HCEC 1CT (cell line): ENCODE data around the gene MAP4K1.
"Not testable (repeated sequence)": the region's sequence is repeated elsewhere in the genome, so short reads cannot be mapped to it uniquely, and the experiment has no call there.

Experiments used
- DNase-seq: peaks from one replicate; pipeline ENCODE4 v3.0.0-alpha.2; 2017

Gene MAP4K1

DNA sequence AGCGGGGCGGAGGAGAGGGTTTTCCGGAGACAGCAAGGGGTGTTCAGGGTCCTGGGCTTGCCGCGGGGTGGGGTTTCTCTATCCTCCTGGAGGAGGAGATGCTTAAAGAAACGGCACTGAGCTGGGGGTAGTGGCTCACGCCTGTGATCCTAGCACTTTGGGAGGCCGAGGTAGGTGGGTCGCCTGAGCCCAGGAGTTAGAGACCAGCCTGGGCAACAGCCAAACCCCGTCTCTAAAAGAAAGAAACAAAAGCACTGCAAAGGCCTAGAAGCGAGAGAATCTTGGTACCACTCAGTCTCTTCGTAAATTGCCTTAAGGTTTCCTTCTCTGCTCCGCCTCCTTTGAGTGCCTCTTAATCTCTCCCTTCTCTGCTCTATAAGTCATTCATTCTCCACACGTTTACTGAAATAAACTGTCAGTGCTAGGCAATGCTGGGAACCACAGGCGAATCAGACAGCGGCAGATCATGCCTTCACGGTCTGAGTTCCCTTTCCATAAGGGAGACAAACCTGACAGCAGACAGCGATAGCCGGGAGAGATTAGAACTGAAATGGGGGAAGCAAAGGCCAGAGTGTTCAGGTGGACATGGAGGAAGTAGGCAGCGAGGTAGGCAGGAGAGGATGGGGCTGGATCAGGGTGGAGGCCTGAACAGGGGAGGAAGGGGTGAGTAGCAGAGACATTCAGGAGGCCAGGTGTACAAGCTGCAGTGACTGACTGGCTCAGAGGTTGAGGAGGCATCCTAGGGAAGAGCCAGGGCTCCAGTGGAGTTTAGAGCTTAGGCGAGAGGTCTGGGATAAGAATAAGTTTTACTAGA, 1.8 kb upstream of the MAP4K1 start:
- no peak for DNase-seq

DNA sequence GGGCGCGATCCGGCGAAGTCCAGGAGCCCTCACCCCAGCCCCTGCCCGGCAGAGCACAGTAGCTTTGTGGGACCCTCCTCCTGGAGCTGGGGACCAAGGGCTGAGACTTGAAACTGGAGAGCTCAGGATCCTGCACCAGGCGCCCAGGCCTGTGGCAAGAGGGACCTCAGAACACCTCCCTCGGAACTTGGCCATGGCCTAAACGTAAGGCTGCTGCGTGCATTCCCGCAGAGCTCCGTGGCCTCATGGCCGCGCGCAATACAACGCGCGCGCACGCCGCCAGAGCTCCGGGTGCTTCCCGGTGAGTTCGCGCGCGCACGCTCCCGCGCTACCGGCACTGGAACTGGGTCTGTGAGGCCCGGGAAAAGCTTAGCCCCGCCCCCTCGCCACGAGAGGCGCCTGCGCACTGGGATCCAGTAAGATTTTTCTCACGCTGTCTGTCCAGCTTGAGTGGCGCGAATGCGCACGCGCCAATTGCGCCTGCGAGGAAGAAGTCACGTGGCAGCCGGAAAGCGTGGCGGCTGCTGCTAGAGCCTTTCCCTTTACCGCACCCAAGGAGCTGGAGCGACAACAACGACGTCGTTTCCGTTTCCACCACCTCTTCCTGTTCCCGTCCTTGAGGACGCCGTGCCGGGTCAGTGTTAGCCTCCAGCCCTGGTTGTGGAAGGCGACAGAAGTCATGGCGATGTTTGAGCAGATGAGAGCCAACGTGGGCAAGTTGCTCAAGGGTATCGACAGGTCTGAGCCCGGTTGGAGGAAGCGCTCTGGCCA, 1.0 kb upstream of the MAP4K1 start, which contains the start of gene EIF3K:
Gene EIF3K (plus strand): TSS at position 599 of the 771 bp plus-strand sequence. CDS start 81 bp downstream, at position 680.
- DNase-seq, result peak; percentile 98

DNA sequence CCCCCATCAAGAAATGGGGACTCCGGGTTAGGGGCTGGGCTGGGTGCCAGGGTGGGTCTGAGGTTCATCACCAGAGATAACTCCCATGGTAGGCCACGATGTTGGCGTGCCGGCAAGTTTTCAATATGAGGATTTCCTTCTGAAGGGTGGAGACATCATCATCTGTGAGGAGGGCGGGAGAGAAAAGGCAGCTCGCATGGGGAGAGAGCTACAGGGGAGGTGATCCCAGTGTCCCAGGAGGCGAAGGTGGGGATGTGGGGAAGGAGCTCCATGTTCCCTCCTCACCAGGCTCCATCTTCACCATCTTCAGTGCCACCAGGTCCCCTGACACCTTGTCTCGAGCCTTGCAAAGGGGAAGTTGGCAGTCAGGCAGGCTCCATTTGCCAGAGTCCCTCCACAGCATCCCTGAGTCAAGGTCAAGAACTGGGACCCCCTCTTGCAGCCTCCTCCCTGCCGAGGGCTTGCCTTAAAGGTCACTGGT, 430 bp downstream of the MAP4K1 start:
- DNase-seq, result no peak

DNA sequence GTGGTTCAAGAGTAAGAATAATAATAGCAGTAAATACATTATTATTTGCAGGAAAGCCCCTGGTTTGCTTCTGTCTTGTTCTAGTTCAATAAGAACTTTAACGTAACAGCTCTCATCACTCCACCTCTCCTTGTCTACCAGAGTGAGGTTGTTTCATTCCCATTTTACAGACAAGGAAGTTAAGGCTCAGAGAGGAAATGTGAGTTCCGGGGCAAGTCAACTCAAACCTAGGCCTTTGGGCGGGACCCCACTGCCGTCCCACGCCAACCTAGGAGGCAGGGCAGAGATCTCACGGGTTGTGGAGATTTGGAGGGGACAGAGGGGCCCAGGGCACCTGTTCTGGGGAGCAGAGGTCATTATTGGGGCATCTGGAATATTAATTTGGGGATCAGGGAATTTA, 1.5 kb downstream of the MAP4K1 start:
- DNase-seq, result no peak

DNA sequence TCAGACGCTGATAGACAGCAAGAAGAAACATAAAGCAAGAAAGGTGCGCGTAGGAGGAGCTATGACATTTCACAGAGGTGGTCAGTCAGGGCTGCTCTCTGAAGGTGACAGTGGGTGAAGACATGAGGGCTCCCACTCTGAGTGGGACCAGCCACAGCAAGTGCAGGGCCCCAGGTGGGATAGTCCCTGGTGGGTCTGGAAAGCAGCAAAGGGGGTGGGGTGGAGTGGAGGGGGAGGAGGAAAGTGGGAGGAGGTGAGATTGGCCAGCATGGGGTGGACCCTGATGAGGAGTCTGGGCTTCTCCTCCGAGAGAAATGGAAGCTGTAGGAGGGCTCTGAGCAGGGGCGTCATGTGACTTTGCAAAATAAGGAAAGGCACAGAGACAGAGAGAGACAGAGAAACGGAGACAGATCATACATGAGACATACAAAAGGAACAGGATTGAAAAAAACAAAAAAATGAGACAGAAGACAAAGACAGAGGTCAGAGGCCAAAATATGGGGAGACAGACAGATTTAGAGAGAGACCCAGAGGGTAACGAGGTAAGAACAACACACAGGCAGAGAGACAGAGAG, 2.7 kb downstream of the MAP4K1 start:
- no peak for DNase-seq

DNA sequence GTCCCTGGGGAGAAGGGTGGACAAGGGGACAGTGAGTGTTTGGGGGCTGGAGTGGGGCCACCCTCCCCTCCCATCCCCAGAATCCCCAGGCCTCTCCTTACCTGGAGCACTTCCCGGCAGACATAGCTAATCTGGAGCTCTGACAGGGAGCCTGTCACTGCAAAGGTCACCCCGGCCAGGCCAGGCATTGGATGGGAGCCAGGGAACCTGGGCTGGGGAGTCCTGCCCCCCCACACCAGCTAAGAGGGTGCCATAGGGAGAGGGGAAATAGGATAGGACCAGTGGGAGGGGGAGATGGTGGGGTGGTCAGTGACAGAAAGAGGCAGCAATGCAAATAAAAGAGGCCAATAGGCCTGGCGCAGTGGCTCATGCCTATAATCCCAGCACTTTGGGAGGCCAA, 3.5 kb downstream of the MAP4K1 start:
- no peak for DNase-seq

DNA sequence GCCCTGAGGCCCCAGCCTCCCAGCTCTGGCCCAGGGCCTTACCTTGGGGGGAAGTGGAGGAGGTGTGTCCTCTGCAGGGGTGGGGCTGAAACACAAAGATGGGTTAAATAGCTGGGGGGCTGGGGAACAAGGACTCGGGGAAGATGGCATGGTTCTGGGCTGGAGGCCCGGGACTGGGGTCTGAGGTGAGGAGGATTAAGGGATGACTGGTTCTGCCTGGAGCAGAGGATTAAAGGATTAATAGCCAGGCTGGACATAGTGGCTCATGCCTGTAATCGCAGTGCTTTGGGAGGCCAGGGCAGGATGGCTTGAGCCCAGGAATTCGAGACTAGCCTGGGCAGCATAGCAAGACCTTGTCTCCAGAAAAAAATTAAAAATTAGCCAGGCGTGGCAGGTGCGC, 11.6 kb downstream of the MAP4K1 start:
- DNase-seq, result no peak

DNA sequence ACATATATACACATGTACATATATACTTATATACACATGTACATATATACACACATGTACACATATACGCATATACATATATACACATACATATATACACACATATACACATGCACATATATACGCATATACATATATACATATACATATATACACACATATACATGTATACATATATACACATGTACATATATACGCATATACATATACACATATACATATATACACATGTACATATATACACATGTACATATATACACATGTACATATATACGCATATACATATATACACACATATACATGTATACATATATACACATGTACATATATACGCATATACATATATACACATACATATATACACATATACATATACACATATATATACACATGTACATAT, 14.9 kb downstream of the MAP4K1 start:
- not testable (repeated sequence) for DNase-seq

DNA sequence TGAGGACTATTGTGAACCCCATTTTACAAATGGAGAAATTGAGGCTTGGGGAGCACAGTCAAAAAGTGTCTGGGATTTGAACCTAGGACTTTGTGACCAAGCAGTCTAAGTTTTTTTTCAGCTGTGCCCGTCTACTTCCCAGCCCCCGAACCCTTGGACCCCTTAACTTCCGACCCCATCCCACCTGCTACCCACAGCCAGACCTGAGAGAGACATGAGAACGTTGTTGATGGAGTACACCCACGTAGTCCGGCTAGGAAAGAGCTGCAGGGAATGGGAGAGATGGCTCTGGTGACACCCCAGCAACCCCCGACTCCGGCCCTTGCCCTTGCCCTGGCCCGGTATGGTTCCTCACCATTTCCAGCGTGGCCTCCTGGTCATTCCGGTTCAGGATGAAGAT, 18.0 kb downstream of the MAP4K1 start:
- DNase-seq, result no peak

DNA sequence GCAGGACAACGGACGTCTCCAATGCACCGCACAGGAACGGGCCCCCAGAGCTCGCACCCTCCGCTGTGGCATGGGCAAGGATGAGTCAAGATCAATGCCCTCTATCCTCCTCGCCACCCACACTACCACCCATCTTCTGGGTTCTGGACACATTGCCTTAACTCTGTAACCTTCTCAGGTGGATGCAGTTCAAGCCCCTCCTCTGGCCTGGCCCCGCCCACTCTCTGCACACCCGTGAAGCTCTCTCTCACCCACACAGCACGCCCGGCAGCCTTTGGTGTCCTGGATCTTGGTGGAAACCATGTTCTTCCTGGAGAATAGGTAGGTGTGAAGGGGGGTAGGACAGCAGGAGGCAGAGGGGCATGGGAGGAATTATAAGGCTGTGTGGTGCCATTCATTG, 20.7 kb downstream of the MAP4K1 start:
- DNase-seq, result no peak

DNA sequence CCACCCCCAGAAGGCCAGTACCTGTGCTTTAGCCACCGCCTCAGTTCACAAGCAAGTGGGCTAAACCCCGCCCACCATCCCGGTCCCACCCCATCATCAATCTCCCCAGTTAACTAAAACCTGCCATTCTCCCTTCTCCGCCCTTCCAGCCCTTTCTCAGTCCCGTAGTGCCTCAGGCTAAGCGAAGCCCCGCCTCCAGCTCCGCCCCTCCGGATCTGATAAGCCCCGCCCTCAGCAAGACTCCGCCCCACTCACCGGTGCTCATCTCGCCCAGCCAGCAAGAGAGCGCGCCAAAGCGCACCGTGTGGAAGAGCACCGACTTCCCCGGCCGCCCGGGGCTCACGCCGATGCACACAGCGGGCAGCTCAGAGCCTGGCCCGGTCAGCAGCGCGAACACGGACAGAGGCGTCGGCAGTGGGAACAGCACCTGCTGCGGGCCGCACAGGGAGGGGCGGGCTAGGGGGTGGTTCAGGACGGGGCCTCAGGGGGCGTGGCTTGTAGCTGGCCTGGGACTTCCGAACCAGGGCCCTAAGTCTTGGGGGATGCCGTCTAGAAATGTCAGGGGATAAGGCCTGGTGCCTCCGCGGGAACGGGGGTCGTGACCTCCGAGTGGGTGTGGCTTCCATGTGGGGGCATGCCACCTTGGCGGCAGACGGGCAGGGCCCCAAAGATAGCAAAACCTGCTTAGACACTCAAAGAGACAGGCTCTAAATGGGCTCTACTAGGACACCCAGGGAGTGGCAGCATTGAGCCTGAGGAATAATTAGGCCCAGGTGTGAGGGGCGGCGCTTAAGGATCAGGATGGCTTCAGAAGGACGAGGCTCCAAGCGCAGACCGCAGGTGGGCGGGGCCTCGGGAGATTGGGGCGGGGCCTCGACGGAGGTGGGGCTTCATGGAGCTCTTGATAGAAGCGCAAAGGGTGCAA, 21.4 kb downstream of the MAP4K1 start:
- no peak for DNase-seq

DNA sequence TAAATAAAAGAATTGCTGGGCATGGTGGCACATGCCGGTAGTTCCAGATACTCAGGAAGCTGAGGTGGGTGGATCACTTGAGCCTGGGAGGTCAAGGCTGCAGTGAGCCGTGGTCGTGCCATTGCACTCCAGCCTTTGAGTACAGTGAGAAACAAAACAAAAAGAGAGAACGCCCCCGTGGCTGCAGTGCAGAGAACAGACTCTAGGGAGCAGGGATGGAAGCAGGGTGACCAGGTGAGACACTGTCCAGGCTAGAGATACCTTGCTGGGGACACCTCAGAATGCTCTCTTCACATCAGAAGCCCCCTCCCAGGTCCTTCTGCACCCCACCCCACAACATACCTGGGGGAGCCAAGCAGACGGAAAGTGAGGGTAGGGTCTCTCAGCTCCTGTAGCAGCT, 24.8 kb downstream of the MAP4K1 start:
- DNase-seq, result no peak

DNA sequence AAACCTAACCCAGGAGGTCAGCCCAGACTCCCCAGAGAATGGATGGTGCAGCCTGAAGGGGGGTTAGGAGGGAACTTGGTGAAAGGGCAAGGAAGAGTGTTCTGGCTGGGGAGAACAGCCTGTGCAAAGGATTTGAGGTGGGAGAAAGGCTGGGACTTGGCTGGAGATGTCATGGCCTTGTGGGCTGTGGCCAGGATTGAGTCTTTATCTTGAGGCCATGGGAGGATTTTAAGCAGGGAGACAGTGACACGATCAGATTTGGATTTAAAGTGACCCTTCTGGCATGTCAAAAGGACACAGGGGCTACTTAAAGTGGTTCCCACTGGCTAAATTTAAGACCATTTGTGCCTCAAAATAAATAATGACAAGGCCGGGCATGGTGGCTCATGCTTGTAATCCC, 29.7 kb downstream of the MAP4K1 start:
- no peak for DNase-seq

DNA sequence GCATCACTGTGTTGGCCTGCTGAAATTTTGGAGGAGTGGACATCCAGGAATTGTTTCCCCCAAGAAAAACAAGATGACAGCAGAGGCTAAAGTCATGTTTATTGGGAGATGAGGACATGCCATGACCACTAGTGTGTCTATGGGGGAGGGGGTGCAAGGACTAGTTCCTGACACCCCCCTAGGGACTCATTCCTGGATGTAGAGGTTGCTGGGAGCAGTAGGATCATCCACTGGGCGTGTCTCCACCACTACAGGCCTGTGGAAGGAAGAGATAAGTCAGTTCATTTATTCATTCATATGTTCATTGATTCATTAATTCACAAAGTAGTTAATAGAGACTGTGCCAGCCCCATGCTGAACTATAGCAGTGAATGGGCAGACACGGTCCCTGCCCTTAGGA, 30.2 kb downstream of the MAP4K1 start:
- no peak for DNase-seq

DNA sequence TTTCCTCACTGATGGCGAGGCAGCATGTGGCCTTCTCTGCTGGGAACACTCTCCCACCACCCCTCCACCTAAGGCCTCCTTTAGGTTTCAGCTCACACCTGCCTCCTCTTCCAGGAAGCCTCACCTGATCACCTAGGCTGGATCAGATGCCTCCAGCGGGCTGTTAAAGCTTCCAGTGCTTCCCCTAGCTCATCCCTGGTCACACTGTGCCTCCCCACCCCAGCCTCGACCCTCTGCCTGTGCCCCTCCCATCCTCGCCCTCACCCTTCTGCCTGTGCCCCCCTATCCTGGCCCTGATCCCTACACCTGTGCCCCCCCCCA, 33.8 kb downstream of the MAP4K1 start:
- DNase-seq, result no peak

DNA sequence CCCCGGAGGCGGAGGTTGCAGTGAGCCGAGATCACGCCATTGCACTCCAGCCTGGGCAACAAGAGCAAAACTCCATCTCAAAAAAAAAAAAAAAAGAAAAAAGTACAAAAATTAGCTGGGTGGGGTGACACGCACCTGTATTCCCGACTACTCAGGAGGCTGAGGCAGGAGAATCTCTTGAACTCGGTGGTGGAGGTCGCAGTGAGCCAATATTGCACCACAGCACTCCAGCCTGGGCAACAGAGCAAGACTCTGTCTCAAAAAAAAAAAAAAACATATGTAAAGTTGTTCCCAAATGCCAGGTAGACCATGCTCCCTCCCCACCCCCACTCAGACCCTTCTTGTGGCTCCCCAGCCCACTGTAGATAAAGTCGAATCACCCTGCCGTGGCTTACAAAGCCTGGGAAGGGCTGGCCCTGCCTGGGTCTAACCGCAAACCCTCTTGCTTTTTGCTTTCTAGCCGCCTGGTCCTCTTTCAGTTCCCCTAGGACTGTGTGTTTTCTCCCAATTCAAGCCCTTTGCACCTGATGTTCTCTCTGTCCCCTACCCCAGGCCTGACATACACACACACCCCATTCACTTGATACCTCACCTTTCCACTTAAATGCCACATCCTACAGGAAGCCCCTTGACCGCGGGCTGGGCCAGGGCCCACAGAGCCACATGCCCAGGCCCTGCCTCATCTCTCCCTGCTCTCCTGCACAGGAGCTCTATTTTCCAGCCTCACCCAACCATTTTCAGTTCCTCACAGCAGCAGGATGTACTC, 34.4 kb downstream of the MAP4K1 start:
- DNase-seq, result no peak

DNA sequence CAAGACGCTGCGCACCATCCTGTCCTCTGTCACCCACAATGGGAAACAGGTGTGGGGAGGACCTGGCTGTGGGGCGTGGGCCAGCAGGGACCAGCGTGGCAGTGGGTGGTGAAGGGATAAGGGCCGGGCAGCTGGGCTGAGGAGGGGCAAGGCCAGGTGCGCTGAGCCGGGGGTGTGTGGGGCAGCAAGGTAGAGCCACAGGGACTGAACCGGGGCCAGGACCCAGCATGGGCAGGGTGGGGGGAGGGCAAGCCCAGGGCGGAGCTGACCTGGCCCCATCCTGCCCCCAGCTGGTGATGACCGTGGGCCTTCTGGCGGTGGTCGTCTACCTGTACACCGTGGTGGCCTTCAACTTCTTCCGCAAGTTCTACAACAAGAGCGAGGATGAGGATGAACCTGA, 37.7 kb downstream of the MAP4K1 start:
- no peak for DNase-seq

DNA sequence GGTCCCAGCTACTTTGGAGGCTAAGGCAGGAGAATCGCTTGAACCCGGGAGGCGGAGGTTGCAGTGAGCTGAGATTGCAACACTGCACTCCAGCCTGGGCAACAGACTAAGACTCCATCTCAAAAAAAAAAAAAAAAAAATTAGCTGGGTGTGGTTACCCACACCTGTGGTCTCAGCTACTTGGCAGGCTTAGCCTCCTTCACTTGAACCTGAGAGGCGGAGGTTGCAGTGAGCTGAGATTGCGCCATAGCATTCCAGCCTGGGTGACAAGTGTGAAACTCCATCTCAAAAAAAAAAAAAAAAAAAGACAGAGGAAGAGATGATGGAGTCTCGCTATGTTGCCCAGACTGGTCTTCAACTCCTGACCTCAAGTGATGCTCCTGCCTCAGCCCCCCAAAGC, 38.4 kb downstream of the MAP4K1 start:
- DNase-seq, result not testable (repeated sequence)

DNA sequence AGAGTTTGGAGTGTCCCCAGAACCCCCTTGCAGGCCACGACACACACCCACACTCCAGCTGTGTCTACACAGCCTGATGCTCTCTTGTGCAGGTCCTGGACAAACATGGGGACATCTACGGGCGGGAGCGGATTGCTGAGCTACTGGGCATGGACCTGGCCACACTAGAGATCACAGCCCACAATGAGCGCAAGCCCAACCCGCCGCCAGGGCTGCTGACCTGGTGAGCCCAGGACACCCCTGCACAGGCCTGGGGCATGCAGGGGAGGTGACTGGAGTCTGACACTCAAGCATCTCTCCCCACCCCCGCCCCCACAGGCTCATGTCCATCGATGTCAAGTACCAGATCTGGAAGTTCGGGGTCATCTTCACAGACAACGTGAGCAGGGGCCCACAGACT, 39.9 kb downstream of the MAP4K1 start:
- DNase-seq, result no peak

DNA sequence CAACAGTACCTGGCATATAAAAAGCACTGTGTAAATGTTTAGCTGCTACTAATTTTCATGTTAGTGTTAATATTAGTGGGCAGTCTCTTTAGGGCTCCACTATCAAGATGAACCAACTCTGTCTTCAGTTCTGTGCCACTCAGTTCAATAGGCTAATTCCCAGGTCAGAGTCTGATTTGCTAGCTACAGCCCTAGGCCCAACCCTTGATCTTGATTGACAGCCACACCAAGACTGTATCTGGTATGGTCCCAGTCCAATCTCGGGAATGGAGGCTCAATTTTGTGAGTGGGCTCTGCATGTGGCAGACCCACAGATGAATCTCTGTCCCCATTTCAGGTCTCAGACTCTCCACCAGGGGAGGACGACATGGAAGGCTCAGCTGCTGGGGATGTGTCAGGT, 46.1 kb downstream of the MAP4K1 start:
- DNase-seq, result no peak

DNA sequence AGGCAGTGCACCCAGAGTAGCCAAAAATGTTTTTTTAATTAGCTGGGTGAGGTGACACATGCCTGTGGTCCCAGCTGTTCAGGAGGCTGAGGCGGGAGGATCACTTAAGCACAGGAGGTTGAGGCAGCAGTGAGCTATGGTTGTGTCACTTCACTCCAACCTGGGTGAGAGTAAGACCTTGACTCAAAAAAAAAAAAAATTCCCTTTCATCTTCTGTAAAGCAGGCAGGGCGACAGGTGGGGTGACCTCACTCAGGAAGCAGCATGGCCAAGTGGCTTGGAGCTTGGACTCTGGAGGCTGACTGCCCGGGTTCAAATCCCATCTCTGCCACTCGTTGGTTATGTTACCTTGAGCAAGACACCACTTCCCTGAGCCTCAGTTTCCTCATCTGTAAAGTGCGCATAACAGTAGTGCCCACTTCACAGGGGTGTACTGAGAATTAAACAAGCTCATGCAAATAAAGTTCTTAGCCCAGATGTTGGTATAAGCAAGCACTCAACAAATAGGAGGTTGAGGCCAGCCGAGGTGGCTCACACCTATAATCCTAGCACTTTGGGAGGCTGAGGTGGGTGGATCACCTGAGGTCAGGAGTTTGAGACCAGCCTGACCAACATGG, 48.3 kb downstream of the MAP4K1 start:
- no peak for DNase-seq

DNA sequence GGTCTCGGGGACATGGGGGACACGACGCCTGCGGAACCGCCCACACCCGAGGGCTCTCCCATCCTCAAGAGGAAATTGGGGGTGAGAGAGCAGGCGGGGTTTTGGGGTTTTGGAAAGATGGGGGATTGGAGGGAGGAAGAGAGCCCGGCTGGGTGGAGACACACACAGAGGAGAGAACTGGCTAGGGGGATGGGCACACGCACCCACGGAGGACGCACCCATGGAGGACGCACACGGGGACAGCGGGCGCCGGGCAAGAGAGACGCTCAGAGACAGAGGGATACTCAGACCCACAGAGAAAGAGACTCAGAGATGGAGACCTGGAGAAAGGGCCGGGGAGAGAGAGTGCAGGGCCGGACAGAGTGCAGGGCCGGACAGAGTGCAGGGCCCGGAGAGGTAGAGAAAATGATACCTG, 52.1 kb downstream of the MAP4K1 start:
- no peak for DNase-seq
